Measurements from ENCODE around the gene ARHGAP9.
A peak's percentile ranks its signal among the peaks of the same experiment; 100 is the strongest.

Gene ARHGAP9

GRCh38 chr12:57491393-57492280 lies 12.0 kb upstream of the ARHGAP9 start:
- no peak for DNase-seq

- DNase-seq: no peak
These were observed 10.5 kb upstream of the ARHGAP9 start for GRCh38 chr12:57490126-57490525.

- no peak for DNase-seq
These were observed 9.5 kb upstream of the ARHGAP9 start for GRCh38 chr12:57489157-57489641.

DNA sequence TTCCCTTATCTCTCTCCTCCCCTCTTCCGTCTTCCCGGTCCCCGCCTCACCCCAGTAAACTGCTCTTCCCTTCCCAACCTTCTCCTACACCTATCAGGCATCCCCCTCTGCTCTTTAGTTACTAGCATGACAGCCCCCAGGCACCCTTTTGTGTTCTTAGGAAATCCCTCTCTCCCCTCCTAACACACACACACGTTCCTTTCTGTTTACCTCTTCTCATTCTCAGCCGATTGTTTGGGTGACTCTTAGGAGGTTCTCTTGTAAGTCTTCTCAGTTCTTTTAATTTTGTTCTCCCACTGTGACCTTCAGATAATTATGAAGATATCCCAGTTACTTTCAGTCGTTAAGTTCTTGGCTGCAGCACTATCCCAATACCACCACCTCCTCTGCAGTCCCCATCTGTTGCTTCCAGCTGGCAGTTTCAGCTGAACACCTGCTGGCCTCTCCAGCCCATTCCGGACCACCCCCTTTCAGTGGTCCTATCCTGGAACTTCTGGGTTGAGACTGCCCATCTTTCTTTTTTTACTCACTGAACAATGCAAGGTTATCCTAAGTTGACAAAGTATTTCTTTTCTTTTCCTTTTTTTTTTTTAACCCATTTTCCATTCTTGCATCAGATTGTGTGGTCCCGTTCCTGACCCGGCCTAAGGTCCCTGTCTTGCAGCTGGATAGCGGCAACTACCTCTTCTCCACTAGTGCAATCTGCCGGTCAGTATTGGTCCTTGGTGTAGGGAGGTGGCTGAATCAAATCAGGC lies 8.9 kb upstream of the ARHGAP9 start:
- no peak for DNase-seq

- DNase-seq: peak; percentile 95
These were observed 8.1 kb upstream of the ARHGAP9 start, which contains the start of gene MARS1 for GRCh38 chr12:57487597-57488401. MARS1 (plus strand) TSS chr12:57488068; CDS start chr12:57488091, 23 bp downstream.

- peak; percentile 10 for DNase-seq
These were observed 7.5 kb upstream of the ARHGAP9 start for GRCh38 chr12:57487055-57487596.

GRCh38 chr12:57485695-57486094 lies 6.0 kb upstream of the ARHGAP9 start:
- DNase-seq: no peak

GRCh38 chr12:57483466-57483865 lies 3.8 kb upstream of the ARHGAP9 start:
- DNase-seq: no peak

- no peak for DNase-seq
These were observed 2.0 kb upstream of the ARHGAP9 start for GRCh38 chr12:57481671-57482070.

DNA sequence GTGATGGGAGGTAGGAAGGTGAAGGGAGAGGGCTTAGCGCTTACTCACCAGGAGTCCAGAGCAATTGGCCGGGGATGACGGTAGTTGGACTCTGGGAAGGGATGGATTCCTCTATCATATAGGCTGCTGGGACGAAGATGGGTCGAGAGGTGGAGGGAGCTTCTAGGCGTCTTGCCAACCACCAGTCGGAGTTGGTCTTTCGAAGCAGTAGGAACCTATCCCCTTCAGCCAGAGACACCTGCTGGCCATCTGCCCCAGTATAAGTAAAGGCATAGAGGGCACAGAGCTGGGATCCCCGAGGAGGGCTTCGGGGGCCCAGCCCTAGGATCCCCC lies 657 bp downstream of the ARHGAP9 start:
- no peak for DNase-seq

DNA sequence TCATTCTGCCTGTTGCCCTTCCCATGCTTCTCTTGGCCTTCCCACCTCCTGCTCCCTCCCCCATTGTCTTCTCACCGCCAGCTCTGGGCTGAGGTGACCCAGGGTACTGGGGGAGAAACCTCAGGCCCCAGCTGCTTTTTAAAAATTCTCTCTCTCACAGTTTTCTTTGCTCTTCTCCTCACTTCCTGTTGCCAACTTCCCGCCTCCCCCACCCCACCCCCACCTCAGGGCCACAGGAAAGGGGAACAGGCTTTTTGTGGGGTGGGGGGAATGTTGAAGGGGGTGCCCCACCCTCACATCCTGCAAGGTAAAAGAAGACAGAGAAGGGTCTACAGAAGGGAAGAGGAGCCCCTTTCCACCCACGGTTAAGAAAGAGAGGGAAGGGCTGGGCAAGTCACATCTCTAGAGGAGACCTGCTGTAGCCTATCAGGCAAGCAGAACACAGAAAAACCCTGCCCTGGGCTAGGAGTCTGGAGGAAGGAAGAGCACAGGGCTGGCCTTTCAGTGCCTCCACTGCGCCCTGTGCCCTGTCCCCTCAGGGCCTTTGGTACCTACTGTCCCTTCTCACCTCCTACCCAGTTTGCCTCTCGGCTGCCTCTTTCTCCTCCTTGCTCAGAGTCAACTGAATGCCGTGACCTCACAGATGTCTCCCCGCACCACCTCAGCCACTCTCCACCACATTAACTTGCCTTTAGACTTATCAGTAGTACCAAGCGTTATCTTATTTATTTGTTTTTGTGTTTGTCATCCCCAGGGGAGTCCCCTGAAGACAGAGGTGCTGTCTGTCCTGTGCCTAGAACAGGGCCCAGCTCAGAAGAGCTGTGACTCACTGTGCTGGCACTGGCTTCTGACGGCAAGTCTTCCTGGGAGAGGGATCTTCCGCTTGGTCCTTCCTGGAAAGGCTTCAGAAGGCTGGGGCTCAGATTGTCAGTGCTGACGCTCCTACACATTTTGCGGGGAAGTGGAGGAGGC lies 1.7 kb downstream of the ARHGAP9 start:
- DNase-seq: peak; percentile 49

GRCh38 chr12:57476993-57477709 lies 2.5 kb downstream of the ARHGAP9 start:
- DNase-seq: no peak

DNA sequence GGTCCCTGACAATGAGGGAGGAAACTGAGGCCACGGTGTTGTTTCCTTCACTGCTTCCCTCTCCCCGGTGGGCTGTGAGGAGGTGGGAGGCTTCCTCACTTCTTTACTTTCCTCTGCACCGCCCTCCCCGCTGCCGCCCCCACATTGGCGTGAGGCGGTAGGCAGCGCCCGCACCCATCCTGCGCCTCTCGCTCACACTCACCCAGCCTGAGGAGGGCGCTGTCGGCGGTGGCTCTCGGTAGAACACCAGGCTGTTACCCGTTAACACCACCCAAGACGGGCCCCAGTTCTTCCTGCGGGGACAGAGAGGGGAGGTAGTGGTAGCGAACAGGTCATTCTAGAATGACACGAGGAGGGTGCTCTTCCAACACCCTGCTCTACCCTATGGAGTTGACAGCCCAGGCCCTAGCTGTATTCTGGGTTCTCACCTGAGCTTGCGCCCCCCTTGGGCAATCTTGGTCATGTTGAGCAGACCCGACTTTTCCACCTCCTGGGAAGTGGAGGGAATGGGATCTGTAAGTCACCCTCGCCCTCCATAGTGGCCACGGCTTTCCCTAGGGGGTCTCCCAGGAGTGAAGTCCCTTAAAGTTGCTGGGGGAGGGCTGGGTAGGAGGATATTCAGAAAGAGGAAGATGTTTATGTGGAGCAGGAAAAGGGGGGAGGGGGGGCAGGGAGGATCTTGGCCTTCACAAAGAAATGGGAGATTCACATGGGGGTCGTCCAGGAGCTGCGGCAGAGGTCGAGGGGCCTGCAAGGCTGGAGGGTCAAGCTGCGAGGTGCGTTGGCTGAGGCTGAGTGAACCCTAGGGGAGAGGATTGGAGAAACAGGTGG lies 3.3 kb downstream of the ARHGAP9 start:
- DNase-seq: peak; percentile 80

GRCh38 chr12:57475271-57476161 lies 4.2 kb downstream of the ARHGAP9 start:
- DNase-seq: no peak

DNA sequence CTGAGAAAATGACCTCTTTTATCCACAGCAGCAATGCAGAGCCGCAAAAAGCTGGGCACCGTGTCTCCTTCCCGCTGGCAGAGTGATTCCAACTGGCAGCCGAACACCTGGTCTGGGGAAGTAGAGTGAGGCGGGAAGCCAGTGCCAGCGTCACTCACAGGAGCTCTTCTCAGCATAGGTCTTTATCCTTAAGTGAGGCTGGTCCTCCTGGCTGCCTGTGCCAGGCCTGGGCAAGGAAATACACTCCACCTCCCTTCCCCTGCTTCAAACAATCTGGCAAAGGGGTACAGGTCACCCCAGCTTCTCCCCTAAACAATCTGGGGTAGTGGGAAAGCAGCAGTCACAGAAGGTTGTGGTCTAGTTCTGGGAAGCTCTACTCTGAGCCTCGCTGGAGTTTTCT lies 4.8 kb downstream of the ARHGAP9 start:
- no peak for DNase-seq

DNA sequence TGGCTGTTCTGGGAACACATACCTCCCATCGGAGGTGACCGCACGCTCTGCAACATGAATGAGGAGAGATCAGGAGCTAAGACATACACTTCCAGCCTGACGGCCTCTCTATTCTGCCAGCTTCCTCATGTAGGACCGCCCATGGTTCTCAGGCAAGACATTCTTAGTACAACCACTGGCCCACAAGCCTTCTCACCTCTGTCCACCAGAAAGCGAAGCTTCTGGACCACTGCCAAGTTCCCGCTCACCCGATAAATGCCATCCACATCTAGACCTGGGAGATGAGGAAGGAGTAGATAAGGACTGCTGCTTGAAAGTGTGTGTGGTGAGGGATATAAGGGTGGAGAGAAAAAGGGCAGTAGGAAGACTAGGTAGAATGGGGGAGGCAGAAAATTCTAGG lies 5.2 kb downstream of the ARHGAP9 start:
- no peak for DNase-seq

GRCh38 chr12:57473886-57474285 lies 5.8 kb downstream of the ARHGAP9 start:
- no peak for DNase-seq

- no peak for DNase-seq
These were observed 6.3 kb downstream of the ARHGAP9 start for GRCh38 chr12:57473392-57473791.

DNA sequence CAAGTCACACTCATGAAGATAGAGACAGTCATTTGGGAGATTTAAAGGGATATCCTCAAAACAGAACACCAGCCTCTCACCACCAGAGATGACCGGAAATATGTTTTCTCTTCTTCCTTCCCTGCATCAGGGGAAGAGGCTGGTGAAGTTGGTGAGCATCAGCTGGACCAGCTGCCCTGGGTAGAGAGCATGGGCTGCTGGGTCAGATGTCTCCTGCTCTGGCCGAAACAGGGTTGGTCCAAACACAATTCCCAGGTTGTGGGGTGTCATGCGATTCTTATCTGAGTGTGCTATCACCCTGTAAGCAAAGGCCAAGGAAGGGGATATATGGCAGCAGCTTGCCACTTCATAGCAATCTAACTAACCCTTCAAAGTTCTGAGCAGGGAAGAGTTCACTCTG lies 7.3 kb downstream of the ARHGAP9 start:
- no peak for DNase-seq

Data from stimulated activated CD4-positive, alpha-beta T cell treated with anti-CD3 and anti-CD28 coated beads, Interleukin-4, amount 100 ng/mL, for 24 hours (primary cell).